SK-N-MC (cell line): ENCODE results near the gene COPS6.

Source experiments
- DNase-seq: peaks from one replicate; pipeline ENCODE4 v3.0.0-alpha.2; 2011; ENCODE audit warnings: low read depth, low spot score
- H3K27ac ChIP-seq: fragments of 200-600 bp; sonication (generic); 2 replicates; pipeline ENCODE4 v1.5.1; 2016; ENCODE audit warnings: mixed run types
- H3K36me3 ChIP-seq: fragments of 200-600 bp; sonication (generic); 2 replicates; pipeline ENCODE4 v1.6.1; 2017; ENCODE audit warnings: antibody characterized with exemption, low read length, mixed read lengths; ENCODE audit not compliant: insufficient read depth
- H3K4me3 ChIP-seq: fragments of 200-600 bp; sonication (generic); 2 replicates; pipeline ENCODE4 v1.5.1; 2016
- H3K9ac ChIP-seq: fragments of 200-600 bp; sonication (generic); 2 replicates; pipeline ENCODE4 v1.8.0; 2017; ENCODE audit warnings: mixed run types, mixed read lengths; ENCODE audit not compliant: insufficient read length
- H3K9me3 ChIP-seq: fragments of 200-600 bp; sonication (generic); 2 replicates; pipeline ENCODE4 v1.6.1; 2017; ENCODE audit warnings: low read depth, mild to moderate bottlenecking, antibody characterized with exemption, low read length, moderate library complexity, mixed read lengths
- EZH2 ChIP-seq: fragments of 200-600 bp; sonication (generic); IDR thresholded peaks from one replicate; pipeline ENCODE4 v1.6.1; 2017; ENCODE audit warnings: antibody characterized with exemption
- FOXP2 ChIP-seq: optimal IDR thresholded peaks from 2 replicates; pipeline ENCODE3; 2011; ENCODE audit warnings: mild to moderate bottlenecking, moderate library complexity; ENCODE audit not compliant: insufficient read depth; ENCODE audit errors: extremely low read length, control extremely low read depth
- POLR2AphosphoS5 ChIP-seq: IDR thresholded peaks from 2 replicates; pipeline ENCODE4 v1.6.1; 2012; ENCODE audit warnings: mild to moderate bottlenecking, low read depth, low read length, borderline replicate concordance

Gene COPS6

GRCh38 chr7:100072462-100072861, 16.3 kb upstream of the COPS6 start:
- DNase-seq, result no peak
- Histone ChIP-seq H3K4me3 (no peak overlapping the region), H3K36me3 (peaks cover 90% of the 10 kb centered on the region), H3K9me3 (peaks cover 63% of the 10 kb centered on the region), H3K9ac (no peak overlapping the region), H3K27ac (no peak overlapping the region)
- TF ChIP-seq EZH2 (no peak), FOXP2 (no peak), POLR2AphosphoS5 (no peak)

- H3K27ac ChIP-seq, result no peak overlapping the region
- TF ChIP-seq FOXP2, result no peak
- no peak for TF ChIP-seq EZH2
- no peak for TF ChIP-seq POLR2AphosphoS5
- DNase-seq, result no peak
- H3K4me3 ChIP-seq, result no peak overlapping the region
- H3K9ac ChIP-seq, result no peak overlapping the region
- H3K36me3 ChIP-seq, result peaks cover 100% of the 10 kb centered on the region
- H3K9me3 ChIP-seq, result peaks cover 78% of the 10 kb centered on the region
These were observed 13.9 kb upstream of the COPS6 start for GRCh38 chr7:100074841-100075240.

GRCh38 chr7:100075418-100075817, 13.4 kb upstream of the COPS6 start:
- H3K9me3 ChIP-seq, result peaks cover 74% of the 10 kb centered on the region
- H3K27ac ChIP-seq, result no peak overlapping the region
- TF ChIP-seq FOXP2 (no peak), POLR2AphosphoS5 (no peak), EZH2 (no peak)
- DNase-seq, result no peak
- H3K9ac ChIP-seq, result no peak overlapping the region
- no peak overlapping the region for H3K4me3 ChIP-seq
- peaks cover 100% of the 10 kb centered on the region for H3K36me3 ChIP-seq

GRCh38 chr7:100077205-100077604, 11.6 kb upstream of the COPS6 start:
- H3K36me3 ChIP-seq, result peaks cover 83% of the 10 kb centered on the region
- H3K4me3 ChIP-seq, result no peak overlapping the region
- no peak overlapping the region for H3K9ac ChIP-seq
- H3K9me3 ChIP-seq, result peaks cover 56% of the 10 kb centered on the region
- no peak overlapping the region for H3K27ac ChIP-seq
- TF ChIP-seq EZH2 (no peak), POLR2AphosphoS5 (no peak), FOXP2 (no peak)
- DNase-seq, result no peak

- Histone ChIP-seq H3K9me3 (peaks cover 42% of the 10 kb centered on the region), H3K36me3 (peaks cover 64% of the 10 kb centered on the region), H3K9ac (no peak overlapping the region), H3K4me3 (no peak overlapping the region; the same call in 1 of the 2 replicates), H3K27ac (no peak overlapping the region)
- TF ChIP-seq FOXP2 (no peak), EZH2 (no peak), POLR2AphosphoS5 (no peak)
- DNase-seq, result no peak
These were observed 9.7 kb upstream of the COPS6 start for GRCh38 chr7:100079024-100079560.

GRCh38 chr7:100080907-100081534, 7.7 kb upstream of the COPS6 start:
- peak overlapping the region; percentile 100 for H3K4me3 ChIP-seq
- peak overlapping the region; percentile 98 for H3K9ac ChIP-seq
- DNase-seq, result no peak
- peak overlapping the region; percentile 80 for H3K27ac ChIP-seq
- peaks cover 44% of the 10 kb centered on the region for H3K36me3 ChIP-seq
- TF ChIP-seq FOXP2, result no peak
- TF ChIP-seq POLR2AphosphoS5, result no peak
- peaks cover 26% of the 10 kb centered on the region; the same call in 1 of the 2 replicates for H3K9me3 ChIP-seq

GRCh38 chr7:100081535-100082102, 7.2 kb upstream of the COPS6 start, which contains the start of gene ZNF3:
ZNF3 (minus strand) TSS chr7:100081723; CDS start chr7:100077357, 4,366 bp downstream.
- peak; percentile 91 for DNase-seq
- Histone ChIP-seq H3K9ac (peak within 1 kb of the TSS; percentile 98), H3K27ac (peak within 1 kb of the TSS; percentile 80), H3K36me3 (peaks cover 38% of the 10 kb centered on the region), H3K9me3 (peaks cover 24% of the 10 kb centered on the region; the same call in 1 of the 2 replicates), H3K4me3 (peak within 1 kb of the TSS; percentile 100)
- TF ChIP-seq POLR2AphosphoS5, result peak; percentile 95
- no peak for TF ChIP-seq EZH2
- peak; percentile 86 for TF ChIP-seq FOXP2

GRCh38 chr7:100082978-100083377, 5.8 kb upstream of the COPS6 start:
- no peak for DNase-seq
- Histone ChIP-seq H3K9ac (no peak overlapping the region), H3K4me3 (no peak overlapping the region), H3K36me3 (peaks cover 25% of the 10 kb centered on the region), H3K27ac (no peak overlapping the region), H3K9me3 (peaks cover 17% of the 10 kb centered on the region; the same call in 1 of the 2 replicates)
- TF ChIP-seq FOXP2, result no peak
- TF ChIP-seq EZH2, result no peak
- no peak for TF ChIP-seq POLR2AphosphoS5

- TF ChIP-seq FOXP2, result no peak
- no peak for TF ChIP-seq EZH2
- TF ChIP-seq POLR2AphosphoS5, result no peak
- no peaks in the 10 kb centered on the region for H3K9me3 ChIP-seq
- H3K4me3 ChIP-seq, result no peak overlapping the region
- H3K36me3 ChIP-seq, result peaks cover 4% of the 10 kb centered on the region; the same call in 1 of the 2 replicates
- DNase-seq, result no peak
- H3K27ac ChIP-seq, result no peak overlapping the region
- no peak overlapping the region for H3K9ac ChIP-seq
These were observed 3.3 kb upstream of the COPS6 start for GRCh38 chr7:100085515-100085914.
